Choroid plexus epithelial cell (primary cell): ENCODE results near the gene ANAPC16.
A peak's percentile ranks its signal among the peaks of the same experiment; 100 is the strongest.

ENCODE experiments used
- DNase-seq: peaks from one replicate; pipeline ENCODE4 v3.0.0-alpha.2; 2010; ENCODE audit warnings: low read depth
- H3K4me3 ChIP-seq: 2 replicates; pipeline ENCODE4 v1.5.1; 2011; ENCODE audit warnings: low read depth, mild to moderate bottlenecking, control low read depth, low read length, moderate library complexity
- CTCF ChIP-seq: conservative IDR thresholded peaks from 2 replicates; pipeline ENCODE4 v1.5.1; 2011; ENCODE audit warnings: low read depth, mild to moderate bottlenecking, control low read depth, inconsistent platforms, low read length, moderate library complexity

ANAPC16 gene

GRCh38 chr10:72235544-72236279 is 19.9 kb downstream of the ANAPC16 start:
- no peak overlapping the region for H3K4me3 ChIP-seq
- no peak for TF ChIP-seq CTCF
- no peak for DNase-seq

- TF ChIP-seq CTCF: no peak
- no peak for DNase-seq
- H3K4me3 ChIP-seq: no peak overlapping the region
These were observed 22.8 kb downstream of the ANAPC16 start for GRCh38 chr10:72238392-72239175.

GRCh38 chr10:72239409-72239808 is 23.6 kb downstream of the ANAPC16 start:
- no peak for DNase-seq
- H3K4me3 ChIP-seq: no peak overlapping the region
- no peak for TF ChIP-seq CTCF

GRCh38 chr10:72240371-72240770 is 24.6 kb downstream of the ANAPC16 start:
- TF ChIP-seq CTCF: no peak
- DNase-seq: no peak
- no peak overlapping the region for H3K4me3 ChIP-seq

GRCh38 chr10:72241691-72242252 is 26.0 kb downstream of the ANAPC16 start:
- no peak for DNase-seq
- no peak for TF ChIP-seq CTCF
- H3K4me3 ChIP-seq: no peak overlapping the region

- no peak overlapping the region for H3K4me3 ChIP-seq
- DNase-seq: peak; percentile 69
- TF ChIP-seq CTCF: no peak
These were observed 26.9 kb downstream of the ANAPC16 start for GRCh38 chr10:72242675-72243074.
